Epidermal melanocyte (primary cell): ENCODE results near the gene GNG12.
A peak's percentile ranks its signal among the peaks of the same experiment; 100 is the strongest.

ENCODE experiments used
- DNase-seq: peaks from one replicate; pipeline ENCODE4 v3.0.0; 2011; ENCODE audit warnings: low spot score; ENCODE audit not compliant: insufficient read length

GNG12 gene

DNA sequence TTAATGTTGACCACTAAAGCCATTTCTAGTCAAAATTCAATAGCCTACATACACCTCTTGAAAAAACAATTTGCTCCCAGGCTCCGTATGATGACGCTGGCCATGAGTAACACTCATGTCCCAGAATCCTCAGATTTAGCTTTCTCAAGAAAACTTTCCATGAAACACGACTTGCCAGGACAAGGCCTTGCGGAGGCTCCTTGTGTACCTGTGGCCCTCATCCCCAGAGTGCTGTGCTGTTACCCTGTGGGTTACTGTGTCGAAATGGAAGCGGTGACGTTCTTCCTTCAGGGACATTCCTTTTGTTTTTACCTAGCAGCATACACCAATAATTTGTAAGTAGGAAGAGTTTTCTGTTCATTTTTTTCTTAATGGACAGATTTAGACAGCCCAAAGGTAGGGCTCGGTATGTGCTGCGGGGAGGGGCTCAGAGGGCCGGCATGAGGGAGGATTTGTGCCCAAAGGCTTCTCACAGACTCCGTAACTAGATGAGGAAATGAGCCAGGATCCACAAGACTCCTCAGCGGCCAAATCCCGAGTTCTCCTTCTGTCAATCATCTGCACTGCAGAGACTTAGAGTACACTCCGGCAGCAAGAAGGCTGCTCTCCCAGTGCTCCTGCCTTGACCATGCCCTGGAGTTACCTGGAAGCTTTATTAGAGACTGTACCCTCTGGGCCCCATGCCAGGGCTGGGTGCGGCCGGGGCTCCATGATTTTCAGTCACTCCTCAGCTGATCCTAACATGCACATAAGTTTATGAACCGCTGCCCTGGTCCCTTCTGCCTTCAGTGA, 17.8 kb downstream of the GNG12 start:
- DNase-seq = no peak

DNA sequence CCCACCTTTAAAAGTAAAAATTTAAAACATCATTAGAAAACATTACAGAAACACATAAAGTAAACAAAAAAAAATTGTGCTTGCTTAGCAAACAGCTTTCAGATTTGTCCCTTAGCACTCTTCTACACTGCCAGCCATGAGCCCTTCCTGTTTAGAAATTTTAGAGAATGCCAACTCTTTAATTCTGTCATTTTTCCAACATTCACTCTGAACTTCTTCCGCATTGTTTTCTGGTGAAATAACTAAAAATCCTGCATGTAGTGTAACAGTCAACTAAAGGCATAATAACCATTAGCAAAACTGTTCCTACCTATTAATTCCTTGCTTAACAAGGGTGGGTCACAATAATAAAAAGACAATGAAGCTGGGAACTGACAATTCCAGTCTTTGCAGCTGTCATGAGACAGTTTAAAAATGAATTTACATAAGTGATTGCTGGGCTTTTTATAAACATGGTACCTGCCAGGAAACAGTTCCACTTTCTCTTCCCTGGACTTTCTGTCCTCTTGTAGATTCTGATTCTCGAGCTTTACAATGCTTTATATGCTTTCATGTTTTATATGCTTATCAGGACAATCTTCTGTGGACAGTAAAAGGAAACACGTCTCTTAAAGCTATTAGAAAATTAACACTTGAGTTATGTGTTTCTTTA, 19.0 kb downstream of the GNG12 start:
- DNase-seq = no peak

DNA sequence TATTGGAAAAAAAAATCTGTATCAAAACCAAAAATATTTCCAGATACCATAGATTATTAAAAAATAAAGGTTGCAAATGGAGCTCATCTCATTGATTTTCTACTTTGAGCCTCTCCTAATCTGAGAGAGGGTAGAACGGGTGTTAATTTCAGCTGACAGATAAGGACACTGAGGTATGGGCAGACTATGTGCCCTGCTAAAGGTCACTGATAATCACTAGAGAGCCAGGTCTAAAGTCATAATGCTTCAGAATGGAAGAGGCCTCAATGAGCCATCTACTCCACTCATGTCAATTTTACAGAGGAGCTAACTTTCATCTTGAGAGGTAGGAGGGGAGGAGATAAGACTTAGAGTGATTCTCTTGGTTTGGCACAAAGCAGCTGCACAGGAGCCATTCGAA, 21.0 kb downstream of the GNG12 start:
- no peak for DNase-seq

DNA sequence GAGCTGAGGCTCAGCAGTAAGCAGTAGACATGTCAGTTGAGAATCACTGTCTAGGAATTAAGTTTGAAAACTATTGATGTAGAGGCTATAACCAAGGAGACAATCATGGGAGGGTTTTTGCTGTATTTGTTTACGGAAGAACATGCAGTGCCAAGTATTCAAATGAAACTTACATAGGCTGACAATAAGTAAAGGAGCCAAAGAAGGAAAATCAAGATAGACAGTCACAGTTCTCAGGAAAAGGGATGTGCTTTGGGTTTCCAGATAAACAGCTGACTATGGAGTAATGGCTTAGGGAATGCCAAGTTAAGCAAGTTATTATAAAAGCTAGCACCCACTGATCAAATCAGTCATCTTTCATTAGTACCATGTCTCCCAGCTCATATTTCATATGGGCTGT, 21.5 kb downstream of the GNG12 start:
- no peak for DNase-seq

DNA sequence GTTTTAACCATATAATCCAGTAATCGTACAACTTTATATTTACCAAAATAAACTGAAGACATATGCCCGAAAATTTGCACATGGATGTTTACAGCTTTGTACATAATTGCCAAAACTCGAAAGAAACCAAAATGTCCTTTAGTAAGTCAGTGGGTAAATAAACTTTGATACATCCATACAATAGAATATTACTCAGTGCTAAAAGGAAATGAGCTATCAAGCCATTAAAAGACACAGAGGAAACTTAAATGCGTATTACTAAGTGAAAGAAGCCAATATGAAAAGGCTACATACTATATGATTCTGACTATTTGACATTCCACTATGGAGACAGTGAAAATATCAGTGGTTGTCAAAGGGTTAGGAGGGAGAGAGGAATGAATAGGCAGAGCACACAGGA, 23.4 kb downstream of the GNG12 start:
- DNase-seq = no peak

DNA sequence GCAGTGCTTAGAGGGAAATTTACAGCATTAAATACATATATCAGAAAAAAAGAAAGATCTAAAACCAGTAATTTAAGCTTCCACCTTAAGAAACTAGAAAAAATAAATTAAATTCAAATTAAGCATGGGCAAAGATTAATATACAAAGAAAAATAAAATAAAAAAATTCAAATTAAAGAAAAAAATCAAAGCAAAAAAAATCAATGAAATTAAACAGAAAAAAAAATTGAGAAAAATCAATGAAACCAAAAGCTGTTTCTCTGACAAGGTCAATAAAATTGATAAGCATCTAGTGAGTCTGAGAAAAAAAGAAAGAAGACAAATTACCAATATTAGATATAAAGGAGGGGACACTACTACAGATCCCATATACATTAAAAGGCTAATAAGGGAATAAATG, 26.0 kb downstream of the GNG12 start:
- no peak for DNase-seq

DNA sequence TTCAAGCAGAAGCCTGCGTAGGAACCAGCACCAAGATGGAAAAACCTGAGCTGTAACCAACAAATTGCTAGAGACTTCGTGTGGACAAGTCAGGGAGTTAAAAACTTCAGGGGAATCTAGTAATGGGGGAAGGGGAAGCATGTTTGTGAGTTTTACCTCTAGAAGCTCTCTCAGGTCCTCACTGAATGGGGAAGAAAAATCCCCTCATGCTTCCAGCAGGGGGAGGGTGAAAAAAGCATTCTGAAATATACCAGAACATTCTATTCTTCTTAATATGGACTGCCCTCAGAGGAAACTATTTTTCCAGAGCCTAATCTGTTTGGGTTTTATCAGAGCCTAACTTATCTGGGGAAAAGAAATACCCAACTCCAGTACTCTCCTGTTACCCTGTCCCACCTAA, 28.6 kb downstream of the GNG12 start:
- DNase-seq = no peak

DNA sequence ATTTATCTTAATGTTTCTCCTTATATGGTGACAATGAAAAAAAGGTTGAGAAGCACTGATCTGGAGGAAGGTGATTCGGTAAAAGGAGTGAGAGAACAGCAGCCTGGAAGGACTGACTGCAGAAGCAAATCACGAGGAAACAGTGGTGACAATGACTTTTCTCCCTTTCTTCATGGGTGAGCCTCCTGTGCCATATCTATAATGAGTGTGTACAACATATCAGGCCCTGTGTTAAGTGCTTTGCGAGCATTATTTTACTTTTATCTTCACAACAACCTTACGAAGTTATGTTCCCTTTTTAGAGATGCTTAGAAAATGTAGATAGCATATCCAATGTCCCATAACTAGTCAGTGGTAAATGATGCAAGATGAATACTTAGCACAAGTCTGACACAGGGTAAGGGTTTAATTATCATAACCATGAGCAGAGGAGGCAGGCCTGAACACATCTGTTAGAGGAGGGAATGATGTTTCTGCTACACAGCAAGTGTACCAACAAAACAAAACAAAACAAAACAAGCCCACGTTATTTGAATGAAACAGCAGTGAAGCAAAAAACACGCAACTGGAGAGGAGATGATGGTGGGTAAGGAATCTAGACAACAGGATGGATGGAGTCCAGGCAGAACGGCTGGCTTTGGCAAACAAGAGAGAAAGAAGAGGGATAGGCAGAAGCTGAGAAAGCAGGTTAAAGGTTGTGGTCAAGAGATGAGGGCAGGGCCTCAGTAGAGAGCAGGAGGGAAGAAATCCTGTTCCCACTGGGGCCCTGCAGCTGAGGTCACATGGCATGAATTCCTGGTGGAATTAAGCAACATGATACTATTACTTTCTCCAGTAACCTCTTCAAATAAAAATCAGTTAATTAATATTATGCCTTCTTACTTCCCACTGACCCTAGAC, 29.6 kb downstream of the GNG12 start:
- DNase-seq = no peak

DNA sequence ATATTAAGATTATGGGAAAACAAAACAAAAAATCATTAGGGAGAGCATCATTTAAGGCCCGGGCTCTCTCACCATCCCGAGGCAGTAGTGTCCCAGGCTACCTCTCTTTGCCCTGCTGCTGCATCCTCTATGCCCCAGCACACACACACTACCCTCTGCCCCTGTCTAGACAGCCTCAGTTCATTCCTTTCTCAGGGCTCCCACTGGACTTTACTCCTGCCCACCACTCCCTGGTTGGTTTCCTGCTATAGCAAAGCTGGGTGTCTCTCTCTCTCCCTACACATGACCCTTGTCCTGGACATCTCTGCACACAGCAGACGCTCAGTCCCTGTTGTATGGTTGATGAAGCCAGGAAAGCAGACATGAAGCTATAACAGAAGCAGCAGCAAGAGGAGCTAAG, 30.7 kb downstream of the GNG12 start:
- no peak for DNase-seq

DNA sequence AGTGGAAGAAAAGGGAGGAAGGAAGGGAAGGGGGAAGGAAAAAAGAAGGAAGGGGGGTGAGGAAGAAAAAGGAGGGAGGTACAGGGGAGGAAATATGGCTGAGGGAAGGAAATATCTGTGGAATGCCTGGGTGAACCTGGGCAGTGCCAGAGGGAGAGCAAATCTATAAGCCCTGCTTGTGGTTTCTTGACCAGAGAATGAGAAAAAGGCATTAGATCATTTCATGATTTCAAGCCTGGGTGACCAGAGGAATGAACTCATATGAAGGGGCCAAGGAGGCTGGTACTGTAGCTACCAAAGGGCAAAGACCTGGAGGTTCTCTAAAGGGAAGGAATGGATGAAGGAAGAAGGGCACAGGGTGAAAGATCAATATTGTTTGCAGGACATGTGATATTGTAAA, 31.4 kb downstream of the GNG12 start:
- DNase-seq = no peak

DNA sequence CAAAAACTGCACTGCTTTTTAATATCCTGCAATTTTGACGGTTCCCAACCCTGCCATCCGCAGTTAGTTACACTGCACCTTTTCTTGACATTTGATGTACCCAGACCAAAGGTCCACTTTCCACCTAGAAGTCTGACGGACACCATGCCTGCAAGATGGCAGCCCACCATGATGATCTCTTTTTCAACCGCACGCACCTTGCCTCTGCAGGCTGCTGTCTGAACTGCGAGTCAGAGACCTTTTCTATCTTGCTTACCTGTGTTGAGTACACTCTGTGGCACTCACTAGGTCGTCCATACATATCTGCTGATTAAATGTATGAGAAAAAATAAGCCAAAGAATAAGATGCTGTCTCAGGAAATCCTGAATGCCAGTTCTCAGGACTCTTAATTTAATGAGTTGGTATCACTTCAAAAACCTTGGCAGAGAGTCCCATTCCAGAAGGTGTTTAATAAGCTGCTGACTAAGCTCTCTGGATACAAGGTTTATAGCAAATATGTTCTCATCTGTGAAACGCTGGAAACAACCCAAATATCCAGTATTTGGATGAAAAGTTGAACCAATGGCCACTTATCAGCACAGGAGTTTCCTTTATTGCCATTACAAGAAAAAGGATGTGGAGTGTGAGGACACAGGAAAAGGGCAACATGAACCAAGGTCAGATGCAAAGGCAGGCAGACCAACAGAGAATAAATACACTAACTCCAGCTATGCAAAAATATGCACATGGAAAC, 37.9 kb downstream of the GNG12 start:
- no peak for DNase-seq

DNA sequence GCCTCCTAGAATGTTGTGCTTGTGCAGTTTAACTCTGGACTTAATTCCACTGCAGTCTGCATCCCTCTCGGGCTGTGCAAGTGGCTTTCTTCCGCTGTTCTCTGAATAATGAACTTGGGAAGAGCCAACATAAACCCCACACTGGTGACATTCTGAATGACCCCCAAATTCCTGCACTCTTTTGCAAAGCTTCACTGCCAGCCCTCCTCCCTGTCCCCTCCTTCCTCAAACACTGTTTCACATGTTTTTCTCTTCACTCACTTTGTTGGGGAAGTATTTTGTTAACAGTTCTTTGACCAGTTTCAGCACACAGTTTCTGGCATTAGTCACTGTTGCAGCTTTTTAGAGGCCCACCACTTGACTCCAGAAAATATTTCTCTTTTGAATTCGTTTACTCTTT, 39.7 kb downstream of the GNG12 start:
- no peak for DNase-seq

DNA sequence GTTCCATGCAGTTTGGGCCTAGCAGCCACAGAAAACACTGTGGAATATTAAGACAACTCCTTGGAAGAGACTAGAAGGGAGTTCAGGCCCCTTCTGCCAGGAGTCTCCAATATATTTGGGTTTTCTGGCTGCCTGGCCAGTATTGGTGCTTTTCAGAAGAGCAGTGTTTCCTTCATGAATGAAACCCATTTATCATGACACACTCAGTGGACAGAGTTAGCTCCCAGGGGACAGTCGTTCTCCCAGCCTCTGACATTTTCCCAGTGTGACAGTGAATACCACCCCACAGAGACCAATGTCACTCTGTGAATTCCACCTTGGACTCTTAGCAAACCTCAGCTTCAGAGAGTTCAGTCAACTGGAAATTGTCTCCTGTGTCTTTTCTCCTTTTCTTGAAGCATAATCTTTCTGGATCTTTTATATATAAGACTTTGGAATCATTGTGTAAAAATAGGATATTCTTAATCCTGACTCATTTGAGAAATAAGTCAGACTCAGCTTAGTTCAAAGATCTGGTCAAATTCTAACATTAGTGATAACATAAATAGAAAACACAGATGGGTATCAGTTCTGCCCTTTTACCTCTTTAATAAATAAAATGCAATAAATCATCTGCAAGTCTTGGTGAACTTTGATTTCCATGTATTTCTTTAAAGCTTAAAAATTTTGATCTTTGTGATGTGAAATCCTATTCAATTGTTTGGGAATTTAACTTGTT, 40.4 kb downstream of the GNG12 start:
- no peak for DNase-seq

DNA sequence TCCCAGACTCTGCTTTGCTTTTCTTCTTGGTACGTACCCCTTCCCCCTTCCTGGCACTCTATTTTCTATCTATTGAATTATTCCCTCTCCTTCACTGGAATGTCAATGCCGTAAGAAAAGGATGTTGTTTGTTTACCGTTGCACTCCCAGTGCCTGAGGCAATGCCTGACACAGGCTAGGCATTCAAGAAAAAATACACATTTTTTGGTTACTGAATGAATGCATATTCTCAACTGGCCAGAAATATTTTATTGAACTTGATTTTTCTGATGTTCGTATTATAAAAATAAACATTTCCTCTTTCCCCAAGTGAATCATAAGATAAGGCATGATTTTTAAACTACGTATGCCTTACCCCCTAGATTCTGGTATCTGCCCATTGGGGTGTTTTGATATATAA, 41.2 kb downstream of the GNG12 start:
- DNase-seq = peak; percentile 79

DNA sequence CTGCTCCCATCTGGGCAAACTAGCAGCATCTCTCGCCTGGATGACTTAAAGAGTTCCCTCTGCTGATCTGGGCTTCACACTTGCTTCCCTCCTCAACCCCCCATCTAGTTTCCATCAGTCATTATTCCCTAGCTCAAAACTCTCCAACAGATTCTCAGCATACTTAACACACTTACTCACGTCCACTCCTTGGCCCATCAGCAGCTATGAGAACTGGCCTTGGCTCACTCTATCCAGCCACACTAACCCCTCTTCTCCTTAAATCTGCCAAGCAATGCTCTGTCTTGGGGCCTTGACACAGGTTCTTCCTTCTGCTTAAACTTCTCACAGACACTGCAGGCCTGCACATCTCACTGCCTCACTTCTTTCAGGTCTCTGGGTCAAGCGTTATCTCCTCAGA, 41.6 kb downstream of the GNG12 start:
- no peak for DNase-seq

DNA sequence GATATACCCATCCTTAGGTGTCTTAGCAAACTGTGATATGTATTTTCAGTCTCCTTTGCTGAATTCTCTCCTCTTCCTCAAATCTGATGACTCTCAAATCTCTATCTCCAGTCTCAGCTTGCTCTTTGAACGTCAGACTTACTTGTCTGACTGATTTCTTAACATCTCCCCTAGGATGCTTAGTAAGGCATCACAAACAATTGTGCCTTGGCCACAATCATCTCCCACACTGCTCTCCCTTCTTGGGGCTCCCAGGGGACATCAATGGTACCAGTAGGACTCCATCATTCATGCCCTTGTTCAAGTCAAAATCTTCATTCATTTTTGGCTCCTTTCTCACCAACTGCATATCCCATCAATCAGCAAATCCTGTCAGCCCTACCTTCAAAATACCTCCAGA, 42.0 kb downstream of the GNG12 start:
- no peak for DNase-seq

DNA sequence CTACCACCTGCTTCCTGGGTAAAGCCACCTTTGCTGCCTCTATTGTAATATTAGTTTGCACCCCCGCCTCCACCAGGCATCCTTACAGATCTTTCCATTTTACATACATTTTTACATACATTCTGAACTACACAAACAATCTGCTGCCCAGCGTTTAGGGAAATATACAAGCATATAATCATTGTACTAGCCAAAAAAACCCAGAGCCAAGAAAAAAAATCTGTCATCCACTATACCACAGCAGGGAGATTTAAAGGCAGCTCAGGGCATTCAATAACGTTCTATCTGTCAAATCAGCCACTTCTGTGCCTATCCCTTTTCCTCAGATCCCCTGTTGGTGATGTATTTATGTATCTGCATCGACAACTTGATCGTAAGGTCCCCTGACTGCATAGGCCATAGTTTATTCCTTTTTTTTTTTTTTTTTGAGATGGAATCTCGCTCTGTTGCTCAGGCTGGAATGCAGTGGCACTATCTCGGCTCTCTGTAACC, 43.0 kb downstream of the GNG12 start:
- no peak for DNase-seq

DNA sequence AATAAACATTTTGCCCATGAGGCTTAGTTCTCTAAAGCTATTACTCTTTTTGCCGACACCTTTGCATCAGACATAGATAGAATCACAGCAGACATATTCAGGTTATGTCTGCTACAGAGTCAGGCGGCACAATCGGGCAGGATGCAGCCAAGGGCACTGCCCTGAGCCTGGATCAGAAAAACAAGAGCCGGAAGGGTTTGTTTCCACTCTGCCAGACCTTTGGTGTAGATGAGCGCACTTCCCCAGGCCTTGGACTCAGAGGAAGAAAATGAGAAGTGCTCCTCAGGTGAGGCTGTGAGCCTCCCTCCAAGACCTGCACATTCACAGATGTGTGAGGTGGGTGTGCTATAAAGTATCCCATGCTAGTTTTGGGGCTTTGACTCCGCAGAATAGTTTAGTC, 43.7 kb downstream of the GNG12 start:
- DNase-seq = no peak

DNA sequence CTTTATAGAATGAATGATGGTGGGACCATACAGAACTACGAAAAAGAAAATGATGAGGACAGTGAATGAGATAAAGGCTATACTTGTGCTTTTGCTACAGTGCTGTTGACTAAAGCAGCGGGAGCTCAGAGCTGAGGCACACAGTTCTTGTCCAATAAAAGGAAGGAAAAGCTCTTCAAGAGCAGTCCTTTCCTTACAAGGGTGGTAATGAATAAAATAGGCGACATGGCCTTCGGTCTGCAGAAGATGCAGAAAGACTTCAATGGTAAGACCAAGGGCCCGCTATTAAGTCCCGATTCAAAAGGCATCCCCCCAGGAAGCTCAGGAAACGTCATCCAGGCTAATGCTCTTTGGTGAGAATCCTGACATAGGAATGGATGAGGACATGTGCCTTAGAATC, 44.4 kb downstream of the GNG12 start:
- no peak for DNase-seq

DNA sequence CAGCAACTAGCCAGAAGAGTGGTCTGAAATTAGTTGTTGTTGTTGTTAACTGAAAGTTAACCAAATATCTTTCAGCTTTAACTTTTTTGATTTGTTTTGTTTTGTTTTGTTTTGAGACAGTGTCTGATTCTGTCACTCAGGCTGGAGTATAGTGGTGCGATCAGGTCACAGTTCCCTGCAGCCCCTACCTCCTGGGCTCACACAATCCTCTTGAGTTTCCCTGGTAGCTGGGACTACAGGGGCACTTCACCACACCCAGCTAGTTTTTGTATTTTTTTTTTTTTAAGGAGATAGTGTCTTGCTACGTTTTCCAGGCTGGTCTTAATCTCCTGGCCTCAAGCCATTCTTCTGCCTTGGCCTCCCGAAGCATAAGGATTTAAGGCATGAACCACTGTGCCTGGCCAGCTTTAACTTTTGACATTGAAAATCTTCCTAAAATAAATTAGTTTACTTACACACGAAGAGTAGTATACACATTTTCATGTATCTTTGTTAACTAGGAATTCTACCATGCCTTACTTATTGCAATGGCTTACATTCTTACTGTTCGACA, 45.0 kb downstream of the GNG12 start:
- no peak for DNase-seq
